ENCODE measurements around the gene RNF182. TPM values are rescaled to one million over a fixed set of nuclear protein-coding genes. Genes with fewer than 3 reads are reported as not detected.

RNF182 gene
- total and polyA plus RNA-seq, 8 donors = 2.5 to 6.9 (median 5.4) TPM

GRCh38 chr6:13883966-13884365 lies 40.8 kb upstream of the RNF182 start:
- intact Hi-C loops (cut with DNase I) = no loop called here
- no peaks in the 10 kb centered on the region for H3K36me3 ChIP-seq
- no peak overlapping the region for H3K4me3 ChIP-seq
- H3K4me1 ChIP-seq = no peaks in the 10 kb centered on the region
- no peak for TF ChIP-seq CTCF (IDR thresholded peaks at IDR 0.05)
- H3K9me3 ChIP-seq = no peaks in the 10 kb centered on the region
- no peak for DNase-seq
- H3K27me3 ChIP-seq = no peaks in the 10 kb centered on the region
- no peak for ATAC-seq
- no peak overlapping the region for H3K27ac ChIP-seq

- ATAC-seq = no peak
- H3K4me3 ChIP-seq = no peak overlapping the region
- no peak for TF ChIP-seq CTCF (IDR thresholded peaks at IDR 0.05)
- no peak for DNase-seq
- H3K27me3 ChIP-seq = no peaks in the 10 kb centered on the region
- intact Hi-C loops (cut with DNase I) = no loop called here
- no peaks in the 10 kb centered on the region for H3K36me3 ChIP-seq
- no peaks in the 10 kb centered on the region for H3K9me3 ChIP-seq
- H3K27ac ChIP-seq = no peak overlapping the region
- H3K4me1 ChIP-seq = no peaks in the 10 kb centered on the region
Observed at GRCh38 chr6:13884397-13884796, 40.4 kb upstream of the RNF182 start.

- ATAC-seq (no peak), DNase-seq (no peak)
- Histone ChIP-seq H3K9me3 (no peaks in the 10 kb centered on the region), H3K36me3 (no peaks in the 10 kb centered on the region), H3K27ac (no peak overlapping the region), H3K4me1 (no peaks in the 10 kb centered on the region), H3K4me3 (no peak overlapping the region), H3K27me3 (no peaks in the 10 kb centered on the region)
- intact Hi-C loops (cut with DNase I) = no loop called here
- TF ChIP-seq CTCF (IDR thresholded peaks at IDR 0.05) = no peak
Observed at GRCh38 chr6:13885601-13886000, 39.2 kb upstream of the RNF182 start.

- ATAC-seq = no peak
- Histone ChIP-seq H3K4me3 (no peak overlapping the region), H3K36me3 (no peaks in the 10 kb centered on the region), H3K9me3 (no peaks in the 10 kb centered on the region), H3K27ac (no peak overlapping the region), H3K4me1 (no peaks in the 10 kb centered on the region), H3K27me3 (no peaks in the 10 kb centered on the region)
- no peak for TF ChIP-seq CTCF (IDR thresholded peaks at IDR 0.05)
- intact Hi-C loops (cut with DNase I) = no loop called here
- DNase-seq = no peak
Observed at GRCh38 chr6:13886949-13887348, 37.8 kb upstream of the RNF182 start.

- DNase-seq (no peak), ATAC-seq (no peak)
- no peaks in the 10 kb centered on the region for H3K27me3 ChIP-seq
- H3K27ac ChIP-seq = no peak overlapping the region
- no peak for TF ChIP-seq CTCF (IDR thresholded peaks at IDR 0.05)
- intact Hi-C loops (cut with DNase I) = no loop called here
- no peaks in the 10 kb centered on the region for H3K36me3 ChIP-seq
- no peaks in the 10 kb centered on the region for H3K9me3 ChIP-seq
- no peak overlapping the region for H3K4me3 ChIP-seq
- H3K4me1 ChIP-seq = no peaks in the 10 kb centered on the region
Observed at GRCh38 chr6:13892017-13892645, 32.6 kb upstream of the RNF182 start.
